Inferior parietal cortex (tissue), 1 donor: ENCODE measurements around the gene ELL2.
"Not testable (repeated sequence)": the region's sequence is repeated elsewhere in the genome, so short reads cannot be mapped to it uniquely, and the experiment has no call there.

ENCODE experiments used
- DNase-seq: peaks from one replicate; pipeline ENCODE4 v3.0.0-alpha.2; 2016; ENCODE audit errors: extremely low spot score

Gene ELL2

DNA sequence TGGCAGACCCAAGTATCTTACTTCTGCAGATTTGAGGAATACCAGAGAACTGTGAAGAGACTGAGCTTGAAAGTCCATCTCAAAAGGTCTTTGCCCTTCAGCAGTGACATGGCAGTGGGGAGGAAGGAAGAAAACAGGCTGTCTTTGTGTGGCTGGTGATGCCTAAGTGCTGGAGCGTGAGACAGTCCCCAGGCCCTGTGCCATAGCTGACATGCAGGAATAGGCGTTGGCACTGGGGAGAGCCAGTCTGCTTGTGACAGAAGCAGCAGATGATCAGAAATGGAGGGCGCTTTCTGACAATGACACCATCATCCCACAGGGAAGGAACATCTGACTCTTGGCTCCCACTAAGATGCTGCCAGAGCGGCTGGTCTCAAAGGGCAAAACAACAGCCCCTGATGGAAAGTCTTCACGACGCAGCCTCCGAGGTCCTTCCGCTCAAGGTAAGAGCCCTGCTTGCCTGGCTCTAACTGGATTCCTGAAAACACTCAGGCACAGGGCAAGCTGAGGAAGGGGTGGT lies 123.6 kb downstream of the ELL2 start:
- DNase-seq, result peak; percentile 45

DNA sequence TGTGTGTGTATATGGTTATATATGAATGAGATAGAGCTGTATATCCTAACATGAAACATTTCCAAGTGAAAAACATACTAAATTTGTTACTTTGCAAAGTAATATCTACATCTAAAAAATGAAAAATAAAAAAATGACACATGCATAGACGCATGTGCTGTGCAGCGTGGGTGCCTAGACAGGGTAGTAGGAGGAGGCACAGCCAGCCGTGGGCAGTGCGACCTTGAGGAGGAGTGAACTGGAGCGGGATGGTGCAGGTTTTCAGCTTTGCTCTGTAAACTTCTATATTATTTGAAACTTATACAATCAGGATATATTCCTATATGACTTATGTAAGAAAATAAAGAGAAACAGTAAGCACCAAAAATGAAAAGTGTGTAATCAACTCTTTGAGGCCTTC lies 124.2 kb downstream of the ELL2 start:
- no peak for DNase-seq

DNA sequence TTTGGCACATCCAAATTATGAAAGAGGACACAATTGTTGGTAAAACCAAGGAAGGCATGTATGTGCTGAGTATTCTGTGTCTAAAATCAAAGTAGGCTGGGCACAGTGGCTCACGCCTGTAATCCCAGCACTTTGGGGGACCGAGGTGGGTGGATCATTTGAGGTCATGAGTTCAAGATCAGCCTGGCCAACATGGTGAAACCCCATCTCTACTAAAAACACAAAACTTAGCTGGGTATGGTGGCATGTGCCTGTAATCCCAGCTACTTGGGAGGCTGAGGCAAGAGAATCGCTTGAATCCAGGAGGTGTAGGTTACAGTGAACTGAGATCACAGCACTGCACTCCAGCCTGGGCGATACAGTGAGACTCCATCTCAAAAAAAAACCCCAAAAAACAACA lies 124.7 kb downstream of the ELL2 start:
- DNase-seq, result not testable (repeated sequence)

DNA sequence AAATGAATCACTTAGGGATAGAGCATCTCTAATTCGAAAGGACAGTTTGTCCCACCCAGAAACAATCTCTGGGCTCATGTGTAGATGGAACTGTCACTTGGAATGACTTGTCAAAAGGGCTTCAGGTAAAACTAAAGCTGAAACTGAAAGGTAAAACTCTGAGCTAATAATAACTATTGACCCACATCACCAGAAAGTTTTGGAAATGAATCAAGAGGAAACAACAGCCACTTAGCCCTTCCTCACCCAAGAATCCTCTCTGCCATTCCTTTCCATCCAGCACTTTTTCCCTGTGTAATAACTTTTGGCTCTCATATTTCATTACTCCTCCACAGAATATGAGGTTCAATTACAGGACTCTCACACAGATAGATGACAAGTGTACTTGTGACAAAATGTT lies 125.1 kb downstream of the ELL2 start:
- DNase-seq, result no peak

DNA sequence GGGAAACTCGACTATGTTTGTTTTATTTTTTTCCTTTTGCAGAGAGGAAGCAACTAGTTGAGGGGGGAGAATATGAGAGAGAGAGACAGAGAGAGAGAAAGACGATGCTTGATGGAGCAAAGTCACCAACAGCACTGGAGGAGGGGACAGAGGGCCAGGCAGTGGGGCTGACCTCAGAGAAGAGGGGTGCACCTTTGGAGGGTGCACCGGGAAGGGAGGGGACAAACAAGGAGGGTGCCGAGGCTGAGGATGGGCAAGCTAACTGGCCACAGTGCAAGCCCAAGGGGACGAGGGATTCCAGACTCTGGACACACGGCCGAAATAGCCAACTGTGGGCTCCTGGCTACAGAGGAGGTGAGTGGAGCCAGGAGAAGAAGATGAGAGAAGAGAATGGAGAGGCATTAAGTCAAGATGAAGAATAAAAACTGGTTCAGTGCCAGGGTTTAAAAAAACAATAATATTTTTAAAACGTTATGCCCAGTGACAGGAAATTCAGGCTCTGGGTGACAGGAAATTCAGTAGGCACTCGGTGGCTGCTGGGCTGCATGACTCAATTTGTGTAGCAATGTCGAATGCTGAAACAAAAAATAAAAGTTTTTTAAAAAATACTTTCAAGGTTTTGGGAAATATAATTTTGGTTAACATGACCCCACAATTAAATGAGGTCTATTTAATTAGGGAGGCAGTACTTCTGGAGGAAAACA lies 125.8 kb downstream of the ELL2 start:
- DNase-seq, result no peak
